DMS153 (cell line): ENCODE measurements around the gene MYH11.
"Not testable (repeated sequence)": the region's sequence is repeated elsewhere in the genome, so short reads cannot be mapped to it uniquely, and the experiment has no call there.

Experiments
- DNase-seq: peaks from one replicate; lab custom pipeline; 2025; lab: John Stamatoyannopoulos, UW

Gene MYH11

GRCh38 chr16:15708997-15709396, 147.8 kb downstream of the MYH11 start:
- DNase-seq: no peak

DNA sequence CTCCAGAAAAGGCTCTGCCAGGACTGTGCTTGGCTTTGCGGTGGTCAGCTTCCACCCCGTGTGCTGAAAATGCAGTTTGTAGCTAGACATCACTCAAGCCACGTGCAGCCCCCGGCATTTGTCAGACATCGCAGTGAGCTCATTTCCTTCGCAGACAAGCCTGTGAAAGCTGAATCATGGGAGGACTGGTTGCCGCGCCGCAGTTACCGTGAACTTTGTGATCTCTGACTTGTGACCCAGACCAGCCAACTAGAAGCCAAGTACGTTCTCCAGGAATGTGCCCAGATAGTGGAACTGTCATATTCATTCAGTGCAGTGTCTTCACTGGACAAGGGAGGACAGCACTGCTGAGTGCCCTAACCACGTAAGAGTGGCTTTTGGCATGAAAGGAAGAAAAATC, 148.7 kb downstream of the MYH11 start:
- DNase-seq: no peak

DNA sequence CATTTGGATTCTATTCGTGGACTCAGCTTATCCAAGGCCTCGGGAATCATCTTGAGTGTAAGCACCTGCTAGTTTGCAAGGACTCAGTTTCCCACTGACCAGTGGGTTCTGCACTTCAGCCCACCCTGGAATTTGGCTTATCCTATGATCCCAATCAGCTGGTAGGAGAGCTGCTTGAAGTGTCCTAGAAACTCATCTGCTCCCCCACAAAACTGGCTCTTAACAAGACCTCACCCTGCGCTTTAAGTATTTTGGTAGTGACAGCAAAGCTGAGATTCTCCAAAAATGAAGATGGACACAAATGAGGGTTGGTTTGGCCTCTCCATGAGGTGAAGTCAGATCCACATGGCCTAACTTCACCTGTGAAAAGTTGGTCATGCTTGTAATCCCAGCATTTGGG, 149.5 kb downstream of the MYH11 start:
- no peak for DNase-seq

- DNase-seq: no peak
Measured at GRCh38 chr16:15705064-15705565, 151.7 kb downstream of the MYH11 start.

GRCh38 chr16:15704545-15704987, 152.3 kb downstream of the MYH11 start:
- DNase-seq: no peak

- DNase-seq: no peak
Measured at GRCh38 chr16:15703029-15703736, 153.6 kb downstream of the MYH11 start.

DNA sequence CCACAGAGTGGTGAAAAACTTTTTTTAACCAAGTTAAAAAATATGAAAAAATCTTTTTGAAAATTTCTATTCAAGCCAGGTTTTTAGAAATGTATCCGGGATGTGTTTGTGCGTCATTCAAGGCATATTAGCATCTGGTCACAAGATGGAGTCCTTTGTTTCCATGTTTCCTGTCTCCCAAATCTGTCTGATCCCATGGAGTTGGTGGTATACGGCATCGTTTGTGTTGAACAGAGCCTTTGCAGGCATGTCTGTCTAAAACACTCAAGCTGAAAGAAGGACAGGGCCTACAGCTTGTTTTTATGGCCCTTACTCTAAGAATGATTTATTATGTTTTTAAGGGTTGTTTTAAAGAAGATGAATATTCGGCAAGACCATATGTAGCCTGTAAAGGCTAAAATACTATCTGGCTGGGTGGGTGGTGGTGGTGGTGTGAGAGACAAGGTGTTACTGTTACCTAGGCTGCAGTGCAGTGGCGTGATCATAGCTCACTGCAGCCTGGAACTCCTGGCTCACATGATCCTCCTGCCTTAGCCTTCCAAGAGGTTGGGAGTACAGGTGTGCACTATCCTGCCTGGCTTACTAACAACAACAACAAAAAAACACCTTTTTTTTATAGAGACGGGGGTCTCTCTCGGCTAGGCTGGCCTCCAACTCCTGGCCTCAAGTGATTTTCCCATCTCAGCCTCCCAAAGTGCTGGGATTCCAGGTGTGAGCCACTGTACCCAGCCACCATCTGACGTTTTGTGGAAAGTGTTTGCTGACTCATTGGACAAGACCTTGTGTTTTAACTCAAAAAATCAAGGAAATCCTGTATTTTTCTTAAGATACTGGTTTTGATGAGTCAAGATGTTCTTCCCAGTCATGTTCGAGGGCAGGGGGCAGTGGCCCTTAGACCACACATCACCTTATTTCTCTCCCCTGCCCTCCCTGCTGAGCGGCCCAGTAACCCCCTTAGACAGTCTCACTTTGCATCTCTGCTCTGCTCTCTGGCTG, 154.6 kb downstream of the MYH11 start:
- DNase-seq: no peak

DNA sequence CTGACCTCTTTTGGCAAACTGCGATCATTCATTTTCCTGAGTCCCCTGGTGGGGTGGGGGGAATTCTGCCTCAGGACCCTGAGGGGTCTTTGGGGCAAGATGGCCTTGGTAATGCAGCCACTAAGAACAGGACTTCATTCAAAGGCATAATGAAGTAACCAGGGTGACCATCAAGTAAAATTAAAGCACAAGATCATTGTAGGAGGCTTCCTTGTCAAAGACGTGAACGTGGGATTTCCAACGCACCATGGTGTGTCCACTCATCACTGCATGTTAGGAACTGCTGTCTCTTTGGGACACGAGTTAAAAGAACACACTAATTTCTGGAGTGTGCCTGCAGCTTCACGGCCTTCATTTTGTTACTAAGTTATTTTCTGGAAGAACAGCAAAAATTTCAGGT, 155.5 kb downstream of the MYH11 start:
- DNase-seq: no peak

- no peak for DNase-seq
Measured at GRCh38 chr16:15699819-15700218, 157.0 kb downstream of the MYH11 start.

DNA sequence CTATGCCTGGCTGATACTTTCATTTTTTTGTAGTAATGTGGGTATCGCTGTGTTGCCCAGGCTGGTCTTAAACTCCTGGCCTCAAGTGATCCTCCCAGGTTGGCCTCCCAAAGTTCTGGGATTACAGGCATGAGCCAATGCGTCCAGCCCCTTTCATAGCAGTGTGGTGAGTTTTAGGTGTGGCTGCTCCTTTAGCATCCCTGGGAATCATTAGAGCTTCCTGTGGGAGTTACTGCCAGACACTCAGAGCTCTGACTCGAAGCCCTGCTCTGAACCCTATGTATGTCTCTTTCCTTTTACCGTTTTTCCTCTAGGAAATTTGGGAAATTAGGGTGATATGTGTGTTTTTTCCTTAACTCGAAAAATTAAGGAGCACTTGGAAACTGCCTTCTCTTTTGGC, 162.3 kb downstream of the MYH11 start:
- DNase-seq: no peak

- not testable (repeated sequence) for DNase-seq
Measured at GRCh38 chr16:15692508-15692907, 164.3 kb downstream of the MYH11 start.

GRCh38 chr16:15691046-15691445, 165.8 kb downstream of the MYH11 start:
- no peak for DNase-seq

DNA sequence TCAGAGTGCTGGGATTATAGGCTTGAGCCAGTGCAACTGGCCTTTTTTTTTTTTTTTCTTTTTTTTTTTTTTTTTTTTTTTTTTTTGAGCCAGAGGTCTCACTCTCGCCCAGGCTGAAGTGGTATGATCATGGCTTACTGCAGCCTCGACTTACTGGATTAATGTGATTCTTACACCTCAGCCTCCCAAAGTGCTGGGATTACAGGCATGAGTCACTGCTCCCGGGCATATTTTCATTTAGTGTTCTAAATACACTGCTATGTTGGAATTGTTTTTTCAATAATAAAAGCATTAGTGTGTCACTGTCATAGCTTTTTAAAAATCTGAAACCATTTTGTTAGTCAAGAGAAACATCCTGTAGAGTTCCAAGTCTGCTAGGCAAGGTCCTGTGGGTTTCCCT, 166.5 kb downstream of the MYH11 start:
- no peak for DNase-seq

DNA sequence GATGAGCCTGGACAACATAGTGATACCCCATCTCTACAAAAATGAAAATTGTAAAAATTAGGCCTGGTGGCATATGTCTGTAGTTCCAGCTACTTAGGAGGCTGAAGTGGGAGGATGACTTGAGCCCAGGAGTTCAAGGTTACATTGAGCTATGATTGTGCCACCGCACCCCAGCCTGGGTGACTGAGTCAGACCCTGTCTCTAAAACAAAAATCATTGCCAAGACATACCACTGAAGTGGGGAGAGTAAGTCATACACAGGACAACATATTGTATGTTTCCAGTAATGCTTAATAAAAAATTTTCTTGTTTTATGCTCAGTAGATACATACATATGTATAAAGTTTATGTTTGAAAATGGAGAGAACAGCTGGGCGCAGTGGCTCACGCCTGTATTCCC, 167.5 kb downstream of the MYH11 start:
- no peak for DNase-seq

GRCh38 chr16:15686287-15686686, 170.5 kb downstream of the MYH11 start:
- no peak for DNase-seq

- no peak for DNase-seq
Measured at GRCh38 chr16:15682105-15682570, 174.7 kb downstream of the MYH11 start.

DNA sequence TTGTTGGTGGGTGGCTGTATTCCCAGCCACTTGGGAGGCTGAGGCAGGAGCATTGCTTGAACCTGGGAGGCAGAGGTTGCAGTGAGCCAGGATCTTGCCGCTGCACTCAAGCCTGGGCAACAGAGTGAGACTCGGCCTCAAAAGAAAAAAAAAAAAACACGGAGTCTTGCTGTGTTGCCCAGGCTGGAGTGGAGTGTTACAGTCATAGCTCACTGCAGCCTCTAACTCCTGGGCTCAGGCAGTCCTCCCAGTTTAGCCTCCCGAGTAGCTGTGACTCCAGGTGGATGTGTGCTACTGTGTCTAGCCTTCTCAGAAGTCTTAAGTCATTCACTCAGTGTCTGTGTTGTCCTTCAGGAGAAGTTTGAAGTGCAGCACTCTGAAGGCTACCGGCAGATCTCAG, 179.4 kb downstream of the MYH11 start:
- no peak for DNase-seq

GRCh38 chr16:15676506-15676905, 180.3 kb downstream of the MYH11 start:
- DNase-seq: no peak

DNA sequence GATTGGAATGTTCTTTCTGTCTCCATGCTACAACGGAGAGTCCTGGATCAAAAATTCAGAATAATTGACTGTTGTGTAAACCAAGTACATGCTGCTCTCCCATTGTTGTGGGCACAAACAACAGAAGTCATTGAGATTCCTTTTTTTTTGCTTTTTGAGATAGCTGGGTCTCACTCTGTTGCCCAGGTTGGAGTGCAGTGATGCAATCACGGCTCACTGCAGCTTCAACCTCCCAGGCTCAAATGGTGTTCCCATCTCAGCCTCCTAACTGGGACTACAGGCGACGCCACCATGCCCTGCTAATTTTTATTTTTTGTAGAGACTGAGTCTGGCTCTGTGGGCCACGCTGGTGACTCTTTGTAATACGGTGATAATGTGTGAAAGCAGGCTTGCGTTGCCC, 182.3 kb downstream of the MYH11 start:
- DNase-seq: no peak

- DNase-seq: peak; percentile 96
Measured at GRCh38 chr16:15672514-15673167, 184.2 kb downstream of the MYH11 start.

DNA sequence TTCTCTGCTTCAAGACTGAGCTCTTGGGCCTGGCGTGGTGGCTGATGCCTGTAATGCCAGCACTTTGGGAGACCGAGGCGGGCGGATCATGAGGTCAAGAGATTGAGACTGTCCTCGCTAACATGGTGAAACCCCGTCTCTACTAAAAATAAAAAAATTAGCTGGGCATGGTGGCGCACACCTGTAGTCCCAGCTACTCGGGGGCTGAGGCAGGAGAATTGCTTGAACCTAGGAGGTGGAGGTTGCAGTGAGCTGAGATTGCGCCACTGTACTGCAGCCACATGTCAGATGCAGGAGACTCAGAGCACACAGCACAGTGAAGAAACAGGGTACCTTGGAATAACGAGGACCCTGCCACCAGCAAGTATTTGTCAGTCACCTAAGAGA, 184.7 kb downstream of the MYH11 start:
- DNase-seq: not testable (repeated sequence)

DNA sequence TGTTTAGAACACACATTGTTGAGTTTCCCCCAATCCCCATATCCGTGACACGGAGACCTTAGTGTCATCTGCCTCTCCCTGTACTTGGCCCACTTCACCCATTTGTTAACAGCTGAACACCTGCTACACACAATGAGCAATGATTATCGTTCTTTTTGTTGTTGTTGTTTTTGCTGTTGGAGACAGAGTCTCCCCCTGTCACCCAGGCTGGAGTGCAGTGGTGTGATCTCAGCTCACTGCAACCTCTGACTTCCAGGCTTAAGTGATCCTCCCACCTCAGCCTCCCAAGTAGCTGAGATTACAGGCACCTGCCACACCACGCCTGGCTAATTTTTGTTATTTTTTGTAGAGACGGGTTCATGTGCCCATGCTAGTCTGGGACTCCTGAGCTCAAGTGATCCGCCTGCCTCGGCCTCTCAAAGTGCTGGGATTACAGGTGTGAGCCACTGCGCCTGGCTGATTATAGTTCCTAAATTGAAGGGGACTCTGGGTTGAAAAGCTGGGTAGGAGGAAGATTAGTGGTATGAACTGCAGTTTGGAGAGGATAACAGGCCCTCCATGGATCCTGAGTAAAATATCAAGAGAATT, 185.2 kb downstream of the MYH11 start:
- peak; percentile 40 for DNase-seq
